Body of pancreas (tissue), 4 donors: ENCODE results near the gene OTUD7B. TPM values are rescaled to one million over a fixed set of nuclear protein-coding genes. Genes with fewer than 3 reads are reported as not detected.

Experiments
- ATAC-seq: fragments of 150-250 bp; one replicate; pipeline ENCODE4 v1.9.1; 2016
- DNase-seq, 4 donors: peaks; one replicate each; pipeline ENCODE4 v3.0.0-alpha.2; 2019
- H3K27ac ChIP-seq, 4 donors: fragments of 200-600 bp; sonication (generic); 1 replicate in 3 of 4; 2 replicates in 1 of 4; pipeline versions ENCODE4 v1.5.1 to v1.6.1; 2016 to 2019; ENCODE audit warnings: mild to moderate bottlenecking in 1 of 4, mixed read lengths in 1 of 4, moderate library complexity in 1 of 4
- H3K27me3 ChIP-seq, 2 donors: fragments of 200-600 bp; sonication (generic); one replicate each; pipeline ENCODE4 v1.6.0; 2016; ENCODE audit warnings: mild to moderate bottlenecking in 1 of 2
- H3K36me3 ChIP-seq, 2 donors: fragments of 200-600 bp; sonication (generic); replicated peaks in 1 of 2; 2 replicates each; pipeline ENCODE4 v1.5.1; 2016; ENCODE audit warnings: low read depth in 2 of 2; ENCODE audit not compliant: insufficient read depth in 1 of 2
- H3K4me1 ChIP-seq: fragments of 200-600 bp; sonication (generic); one replicate; pipeline ENCODE4 v1.6.0; 2016
- H3K4me3 ChIP-seq, 2 donors: fragments of 200-600 bp; sonication (generic); 1 replicate in 1 of 2; 2 replicates in 1 of 2; pipeline ENCODE4 v1.5.1; 2016 to 2019
- H3K9me3 ChIP-seq, 3 donors: fragments of 200-600 bp; sonication (generic); 1 replicate in 2 of 3; 2 replicates in 1 of 3; pipeline ENCODE4 v1.5.1; 2016
- CTCF ChIP-seq, 7 experiments: fragments of 450-650 bp in 4 of 7; fragments of 200-600 bp in 3 of 7; sonication (generic) in 3 of 7; IDR thresholded peaks; one replicate each; pipeline ENCODE4 v1.5.1; 2016 to 2019; ENCODE audit warnings: antibody characterized with exemption in 7 of 7
- POLR2A ChIP-seq, 3 donors: fragments of 450-650 bp; IDR thresholded peaks; one replicate each; pipeline ENCODE4 v1.6.1; 2016; ENCODE audit warnings: antibody characterized with exemption in 3 of 3, mild to moderate bottlenecking in 2 of 3
- WGBS, 2 donors: methylation state at CpG; one replicate each; pipeline ENCODE4 v1.1.5; 2017; 5-methylcytosine and 5-hydroxymethylcytosine counted together
- intact Hi-C: fragments of 100-400 bp; cut with DNase I; formaldehyde crosslinking; loops from one replicate; pipeline ENCODE4 v1.15.1; 2023
- total RNA-seq, 2 donors: library from RNA; depleted of rRNA; stranded (reverse); fragments of >200 nt; gene quantifications; one replicate each; pipeline ENCODE4 v1.1.0, GENCODE V29; 2016

The OTUD7B gene
- total RNA-seq, 2 donors from 2014 or later: 8.6 to 13.2 TPM

- peak overlapping the region; percentile 1 to 28 for H3K4me3 ChIP-seq
- DNase-seq (peak; percentile 84 to 89 (median 86)), ATAC-seq (peak; percentile 35)
- 2% methylated on average over 28 of the region's 28 CpGs for WGBS, 2 donors
- H3K4me1 ChIP-seq: peaks cover 31% of the 10 kb centered on the region
- H3K27me3 ChIP-seq: no peaks in the 10 kb centered on the region
- no peaks in the 10 kb centered on the region for H3K9me3 ChIP-seq
- TF ChIP-seq CTCF (IDR thresholded peaks at IDR 0.05): peak in 6 of 7 experiments; percentile 30 to 77 (median 58)
- TF ChIP-seq POLR2A (IDR thresholded peaks at IDR 0.05): peak in 1 of 3 donors; percentile 74
- intact Hi-C loops: no loop called here
- peak overlapping the region; percentile 98 to 100 (median 100) for H3K27ac ChIP-seq
- H3K36me3 ChIP-seq: no peaks in the 10 kb centered on the region
Observed at GRCh38 chr1:149888247-149888998, 122.1 kb downstream of the OTUD7B start.

Other genes starting within 250 kb of the OTUD7B start
- 1 to 10 TPM in 1 of 2 donors, not detected in 1; 3.1 TPM for gene FCGR1A, start 228.0 kb downstream of the OTUD7B start, total RNA-seq
- 10 to 100 TPM in 1 of 2 donors, 1 to 10 TPM in 1; 9.6 to 35.5 TPM for gene BOLA1, start 111.2 kb downstream of the OTUD7B start, total RNA-seq
- 1 to 10 TPM in 1 of 2 donors, under 1 TPM in 1; 0.33 to 2.1 TPM for gene SV2A, start 92.9 kb downstream of the OTUD7B start, total RNA-seq
- 1 to 10 TPM; 4.7 to 8.2 TPM for gene SF3B4, start 82.9 kb downstream of the OTUD7B start, total RNA-seq
- gene MTMR11, start 73.8 kb downstream of the OTUD7B start, total RNA-seq: 10 to 100 TPM in 1 of 2 donors, 1 to 10 TPM in 1; 3.0 to 28.3 TPM
- 10 to 100 TPM; 30.9 to 34.3 TPM for gene VPS45, start 57.0 kb upstream of the OTUD7B start, total RNA-seq
- gene PLEKHO1, start 139.2 kb upstream of the OTUD7B start, total RNA-seq: 1 to 10 TPM; 5.3 to 7.0 TPM
- 1 to 10 TPM; 9.2 to 9.3 TPM for gene ANP32E, start 225.4 kb upstream of the OTUD7B start, total RNA-seq
- not detected for gene CA14, start 247.0 kb upstream of the OTUD7B start, total RNA-seq